HEK293 (cell line): ENCODE measurements around the gene PCSK6.

ENCODE experiments used
- BCL11B ChIP-seq: fragments of 450-650 bp; formaldehyde crosslinking; IDR thresholded peaks from 2 replicates; pipeline ENCODE4 v1.5.1; 2016; ENCODE audit warnings: low read depth, missing biosample characterization, missing genetic modification characterization
- EGR2 ChIP-seq: fragments of 450-650 bp; formaldehyde crosslinking; IDR thresholded peaks from 2 replicates; pipeline ENCODE4 v1.5.1; 2016; ENCODE audit warnings: low read depth, missing biosample characterization, missing genetic modification characterization
- MZF1 ChIP-seq: fragments of 450-650 bp; formaldehyde crosslinking; IDR thresholded peaks from 2 replicates; pipeline ENCODE4 v1.5.1; 2017; ENCODE audit warnings: missing biosample characterization, missing genetic modification characterization, borderline replicate concordance
- SETDB1 ChIP-seq: IDR thresholded peaks from one replicate; pipeline ENCODE4 v1.6.1; 2017; ENCODE audit warnings: mild to moderate bottlenecking, low read length, moderate library complexity, mixed read lengths; ENCODE audit not compliant: insufficient read length
- SP2 ChIP-seq: fragments of 450-650 bp; formaldehyde crosslinking; IDR thresholded peaks from 2 replicates; pipeline ENCODE4 v1.5.1; 2016; ENCODE audit warnings: missing biosample characterization, missing genetic modification characterization
- ZBTB20 ChIP-seq: fragments of 450-650 bp; formaldehyde crosslinking; IDR thresholded peaks from 2 replicates; pipeline ENCODE4 v1.5.1; 2016; ENCODE audit warnings: missing biosample characterization, missing genetic modification characterization
- ZIC2 ChIP-seq: fragments of 450-650 bp; formaldehyde crosslinking; IDR thresholded peaks from 2 replicates; pipeline ENCODE4 v1.5.1; 2016; ENCODE audit warnings: missing biosample characterization, missing genetic modification characterization
- ZNF155 ChIP-seq: fragments of 450-650 bp; formaldehyde crosslinking; IDR thresholded peaks from 2 replicates; pipeline ENCODE4 v1.5.1; 2016; ENCODE audit warnings: missing biosample characterization, missing genetic modification characterization
- ZNF157 ChIP-seq: fragments of 450-650 bp; formaldehyde crosslinking; IDR thresholded peaks from 2 replicates; pipeline ENCODE4 v1.5.1; 2016; ENCODE audit warnings: missing biosample characterization, missing genetic modification characterization
- ZNF202 ChIP-seq: fragments of 450-650 bp; formaldehyde crosslinking; IDR thresholded peaks from 2 replicates; pipeline ENCODE4 v1.5.1; 2016; ENCODE audit warnings: missing biosample characterization, missing genetic modification characterization, borderline replicate concordance
- ZNF221 ChIP-seq: fragments of 450-650 bp; formaldehyde crosslinking; IDR thresholded peaks from 2 replicates; pipeline ENCODE4 v1.5.1; 2017; ENCODE audit warnings: missing biosample characterization, missing genetic modification characterization, borderline replicate concordance
- ZNF266 ChIP-seq: fragments of 450-650 bp; formaldehyde crosslinking; IDR thresholded peaks from 2 replicates; pipeline ENCODE4 v1.5.1; 2016; ENCODE audit warnings: missing biosample characterization, missing genetic modification characterization, low read depth
- ZNF324 ChIP-seq: fragments of 450-650 bp; formaldehyde crosslinking; IDR thresholded peaks from 2 replicates; pipeline ENCODE4 v1.5.1; 2016; ENCODE audit warnings: missing biosample characterization, missing genetic modification characterization
- ZNF335 ChIP-seq: fragments of 450-650 bp; formaldehyde crosslinking; conservative IDR thresholded peaks from 2 replicates; pipeline ENCODE4 v1.5.1; 2016; ENCODE audit warnings: missing biosample characterization, missing genetic modification characterization
- ZNF341 ChIP-seq: fragments of 450-650 bp; formaldehyde crosslinking; IDR thresholded peaks from 2 replicates; pipeline ENCODE4; 2016; ENCODE audit warnings: low read depth, missing biosample characterization, missing genetic modification characterization
- ZNF394 ChIP-seq: fragments of 450-650 bp; formaldehyde crosslinking; IDR thresholded peaks from 2 replicates; pipeline ENCODE4 v1.5.1; 2016; ENCODE audit warnings: missing biosample characterization, missing genetic modification characterization, mild to moderate bottlenecking, moderate library complexity, borderline replicate concordance
- ZNF416 ChIP-seq: fragments of 450-650 bp; formaldehyde crosslinking; IDR thresholded peaks from 2 replicates; pipeline ENCODE4 v1.5.1; 2016; ENCODE audit warnings: missing biosample characterization, missing genetic modification characterization
- ZNF510 ChIP-seq: fragments of 450-650 bp; formaldehyde crosslinking; IDR thresholded peaks from 2 replicates; pipeline ENCODE4 v1.5.1; 2018; ENCODE audit warnings: mild to moderate bottlenecking, missing genetic modification characterization, missing biosample characterization; ENCODE audit not compliant: insufficient replicate concordance
- ZNF571 ChIP-seq: fragments of 450-650 bp; formaldehyde crosslinking; IDR thresholded peaks from 2 replicates; pipeline ENCODE4 v1.5.0; 2017; ENCODE audit warnings: missing biosample characterization, missing genetic modification characterization
- ZNF629 ChIP-seq: fragments of 450-650 bp; formaldehyde crosslinking; IDR thresholded peaks from 2 replicates; pipeline ENCODE4 v1.5.1; 2017; ENCODE audit warnings: missing biosample characterization, missing genetic modification characterization
- ZNF660 ChIP-seq: fragments of 450-650 bp; IDR thresholded peaks from 2 replicates; pipeline ENCODE4 v1.5.1; 2018; ENCODE audit warnings: missing biosample characterization, mild to moderate bottlenecking, missing genetic modification characterization
- ZNF670 ChIP-seq: fragments of 450-650 bp; formaldehyde crosslinking; IDR thresholded peaks from 2 replicates; pipeline ENCODE4 v1.5.1; 2016; ENCODE audit warnings: missing biosample characterization, missing genetic modification characterization, low read depth
- TF ChIP-seq, protein P1 (sequence below): fragments of 450-650 bp; formaldehyde crosslinking; IDR thresholded peaks from 2 replicates; pipeline ENCODE4 v1.5.1; 2016; ENCODE audit warnings: missing biosample characterization, missing genetic modification characterization
- TF ChIP-seq, protein P2 (sequence below): fragments of 450-650 bp; formaldehyde crosslinking; IDR thresholded peaks from 2 replicates; pipeline ENCODE4 v1.5.1; 2016; ENCODE audit warnings: missing biosample characterization, missing genetic modification characterization
- TF ChIP-seq, protein P3 (sequence below): fragments of 450-650 bp; formaldehyde crosslinking; IDR thresholded peaks from 2 replicates; pipeline ENCODE4 v1.5.1; 2016; ENCODE audit warnings: missing biosample characterization, missing genetic modification characterization
- TF ChIP-seq, protein P4 (sequence below): fragments of 450-650 bp; formaldehyde crosslinking; IDR thresholded peaks from 2 replicates; pipeline ENCODE4 v1.5.1; 2016; ENCODE audit warnings: missing biosample characterization, missing genetic modification characterization, low read depth
- TF ChIP-seq, protein P5 (sequence below): fragments of 450-650 bp; formaldehyde crosslinking; IDR thresholded peaks from 2 replicates; pipeline ENCODE4 v1.5.1; 2016; ENCODE audit warnings: missing biosample characterization, missing genetic modification characterization
- TF ChIP-seq, protein P6 (sequence below): fragments of 450-650 bp; formaldehyde crosslinking; IDR thresholded peaks from 2 replicates; pipeline ENCODE4 v1.5.1; 2017; ENCODE audit warnings: missing biosample characterization, missing genetic modification characterization
- TF ChIP-seq, protein P7 (sequence below): fragments of 450-650 bp; formaldehyde crosslinking; IDR thresholded peaks from 2 replicates; pipeline ENCODE4 v1.5.1; 2017; ENCODE audit warnings: missing biosample characterization, missing genetic modification characterization

The PCSK6 gene

DNA sequence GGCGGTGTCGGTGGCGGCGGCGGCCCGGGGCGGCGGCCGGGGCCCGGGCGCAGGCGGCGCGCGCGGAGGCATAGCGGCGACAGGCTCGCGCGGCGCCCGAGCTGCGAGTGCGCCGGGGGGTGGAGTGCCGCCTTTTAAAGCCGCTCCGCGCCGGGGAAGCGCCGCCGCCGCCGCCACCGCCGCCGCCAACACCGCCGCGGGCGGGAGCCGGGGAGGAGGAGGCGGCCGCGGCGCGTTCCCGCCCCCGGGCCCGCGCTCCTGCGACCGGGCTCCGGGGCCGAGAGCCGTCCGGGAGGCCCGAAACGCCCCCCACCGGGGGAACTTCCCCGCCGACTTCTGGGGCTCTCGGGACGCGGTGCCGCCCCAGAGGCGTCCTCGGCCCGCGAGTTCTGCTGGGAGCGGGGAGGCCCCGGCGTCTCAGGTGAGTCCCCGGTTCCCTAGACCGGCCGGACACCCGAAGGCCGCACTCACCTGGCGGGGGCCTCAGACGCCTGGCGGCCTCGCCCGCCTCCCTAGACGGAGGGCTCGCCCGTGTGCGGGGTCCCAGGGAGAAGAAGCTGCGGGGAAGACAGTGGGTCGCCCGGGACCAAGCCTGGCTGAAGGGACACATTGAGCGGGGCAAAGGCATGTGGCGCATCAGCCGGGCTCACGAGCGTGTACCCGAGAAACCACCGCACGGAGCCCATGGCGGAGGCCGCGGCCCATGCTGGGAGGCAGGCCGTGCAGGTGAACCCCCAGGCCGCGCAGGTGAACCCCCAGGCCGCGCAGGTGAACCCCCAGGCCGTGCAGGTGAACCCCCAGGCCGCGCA is at the start of gene PCSK6 (continued):
- peak; percentile 38; the same call in 1 of the 2 replicates for TF ChIP-seq BCL11B (tag by site-specific recombination)
- peak; percentile 20; the same call in 1 of the 2 replicates for TF ChIP-seq ZIC2 (tag by site-specific recombination)
- no peak for TF ChIP-seq ZNF416 (tag by site-specific recombination)
- no peak for TF ChIP-seq ZNF221 (tag by site-specific recombination)
- TF ChIP-seq, protein P1, sequence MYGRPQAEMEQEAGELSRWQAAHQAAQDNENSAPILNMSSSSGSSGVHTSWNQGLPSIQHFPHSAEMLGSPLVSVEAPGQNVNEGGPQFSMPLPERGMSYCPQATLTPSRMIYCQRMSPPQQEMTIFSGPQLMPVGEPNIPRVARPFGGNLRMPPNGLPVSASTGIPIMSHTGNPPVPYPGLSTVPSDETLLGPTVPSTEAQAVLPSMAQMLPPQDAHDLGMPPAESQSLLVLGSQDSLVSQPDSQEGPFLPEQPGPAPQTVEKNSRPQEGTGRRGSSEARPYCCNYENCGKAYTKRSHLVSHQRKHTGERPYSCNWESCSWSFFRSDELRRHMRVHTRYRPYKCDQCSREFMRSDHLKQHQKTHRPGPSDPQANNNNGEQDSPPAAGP (tag by site-specific recombination): no peak
- no peak for TF ChIP-seq ZNF670 (tag by site-specific recombination)
- no peak for TF ChIP-seq ZNF157 (tag by site-specific recombination)
- peak; percentile 92 for TF ChIP-seq ZBTB20
- peak; percentile 1 for TF ChIP-seq SETDB1
- no peak for TF ChIP-seq ZNF266 (tag by site-specific recombination)
- TF ChIP-seq EGR2 (tag by site-specific recombination): no peak
- no peak for TF ChIP-seq ZNF324 (tag by site-specific recombination)
- no peak for TF ChIP-seq ZNF510 (tag by site-specific recombination)
- TF ChIP-seq MZF1 (tag by site-specific recombination): no peak
- TF ChIP-seq, protein P2, sequence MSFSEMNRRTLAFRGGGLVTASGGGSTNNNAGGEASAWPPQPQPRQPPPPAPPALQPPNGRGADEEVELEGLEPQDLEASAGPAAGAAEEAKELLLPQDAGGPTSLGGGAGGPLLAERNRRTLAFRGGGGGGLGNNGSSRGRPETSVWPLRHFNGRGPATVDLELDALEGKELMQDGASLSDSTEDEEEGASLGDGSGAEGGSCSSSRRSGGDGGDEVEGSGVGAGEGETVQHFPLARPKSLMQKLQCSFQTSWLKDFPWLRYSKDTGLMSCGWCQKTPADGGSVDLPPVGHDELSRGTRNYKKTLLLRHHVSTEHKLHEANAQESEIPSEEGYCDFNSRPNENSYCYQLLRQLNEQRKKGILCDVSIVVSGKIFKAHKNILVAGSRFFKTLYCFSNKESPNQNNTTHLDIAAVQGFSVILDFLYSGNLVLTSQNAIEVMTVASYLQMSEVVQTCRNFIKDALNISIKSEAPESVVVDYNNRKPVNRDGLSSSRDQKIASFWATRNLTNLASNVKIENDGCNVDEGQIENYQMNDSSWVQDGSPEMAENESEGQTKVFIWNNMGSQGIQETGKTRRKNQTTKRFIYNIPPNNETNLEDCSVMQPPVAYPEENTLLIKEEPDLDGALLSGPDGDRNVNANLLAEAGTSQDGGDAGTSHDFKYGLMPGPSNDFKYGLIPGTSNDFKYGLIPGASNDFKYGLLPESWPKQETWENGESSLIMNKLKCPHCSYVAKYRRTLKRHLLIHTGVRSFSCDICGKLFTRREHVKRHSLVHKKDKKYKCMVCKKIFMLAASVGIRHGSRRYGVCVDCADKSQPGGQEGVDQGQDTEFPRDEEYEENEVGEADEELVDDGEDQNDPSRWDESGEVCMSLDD (tag by site-specific recombination): peak; percentile 79
- peak; percentile 65 for TF ChIP-seq ZNF335 (tag by site-specific recombination)
- TF ChIP-seq, protein P3, sequence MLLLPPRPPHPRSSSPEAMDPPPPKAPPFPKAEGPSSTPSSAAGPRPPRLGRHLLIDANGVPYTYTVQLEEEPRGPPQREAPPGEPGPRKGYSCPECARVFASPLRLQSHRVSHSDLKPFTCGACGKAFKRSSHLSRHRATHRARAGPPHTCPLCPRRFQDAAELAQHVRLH (tag by site-specific recombination): no peak
- TF ChIP-seq SP2: peak; percentile 26; the same call in 1 of the 2 replicates
- TF ChIP-seq, protein P4, sequence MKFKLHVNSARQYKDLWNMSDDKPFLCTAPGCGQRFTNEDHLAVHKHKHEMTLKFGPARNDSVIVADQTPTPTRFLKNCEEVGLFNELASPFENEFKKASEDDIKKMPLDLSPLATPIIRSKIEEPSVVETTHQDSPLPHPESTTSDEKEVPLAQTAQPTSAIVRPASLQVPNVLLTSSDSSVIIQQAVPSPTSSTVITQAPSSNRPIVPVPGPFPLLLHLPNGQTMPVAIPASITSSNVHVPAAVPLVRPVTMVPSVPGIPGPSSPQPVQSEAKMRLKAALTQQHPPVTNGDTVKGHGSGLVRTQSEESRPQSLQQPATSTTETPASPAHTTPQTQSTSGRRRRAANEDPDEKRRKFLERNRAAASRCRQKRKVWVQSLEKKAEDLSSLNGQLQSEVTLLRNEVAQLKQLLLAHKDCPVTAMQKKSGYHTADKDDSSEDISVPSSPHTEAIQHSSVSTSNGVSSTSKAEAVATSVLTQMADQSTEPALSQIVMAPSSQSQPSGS (tag by site-specific recombination): no peak
- TF ChIP-seq, protein P5, sequence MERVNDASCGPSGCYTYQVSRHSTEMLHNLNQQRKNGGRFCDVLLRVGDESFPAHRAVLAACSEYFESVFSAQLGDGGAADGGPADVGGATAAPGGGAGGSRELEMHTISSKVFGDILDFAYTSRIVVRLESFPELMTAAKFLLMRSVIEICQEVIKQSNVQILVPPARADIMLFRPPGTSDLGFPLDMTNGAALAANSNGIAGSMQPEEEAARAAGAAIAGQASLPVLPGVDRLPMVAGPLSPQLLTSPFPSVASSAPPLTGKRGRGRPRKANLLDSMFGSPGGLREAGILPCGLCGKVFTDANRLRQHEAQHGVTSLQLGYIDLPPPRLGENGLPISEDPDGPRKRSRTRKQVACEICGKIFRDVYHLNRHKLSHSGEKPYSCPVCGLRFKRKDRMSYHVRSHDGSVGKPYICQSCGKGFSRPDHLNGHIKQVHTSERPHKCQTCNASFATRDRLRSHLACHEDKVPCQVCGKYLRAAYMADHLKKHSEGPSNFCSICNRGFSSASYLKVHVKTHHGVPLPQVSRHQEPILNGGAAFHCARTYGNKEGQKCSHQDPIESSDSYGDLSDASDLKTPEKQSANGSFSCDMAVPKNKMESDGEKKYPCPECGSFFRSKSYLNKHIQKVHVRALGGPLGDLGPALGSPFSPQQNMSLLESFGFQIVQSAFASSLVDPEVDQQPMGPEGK (tag by site-specific recombination): peak; percentile 41
- peak; percentile 44; the same call in 1 of the 2 replicates for TF ChIP-seq ZNF202 (tag by site-specific recombination)
- peak; percentile 27; the same call in 1 of the 2 replicates for TF ChIP-seq ZNF660 (tag by site-specific recombination)
- TF ChIP-seq, protein P6, sequence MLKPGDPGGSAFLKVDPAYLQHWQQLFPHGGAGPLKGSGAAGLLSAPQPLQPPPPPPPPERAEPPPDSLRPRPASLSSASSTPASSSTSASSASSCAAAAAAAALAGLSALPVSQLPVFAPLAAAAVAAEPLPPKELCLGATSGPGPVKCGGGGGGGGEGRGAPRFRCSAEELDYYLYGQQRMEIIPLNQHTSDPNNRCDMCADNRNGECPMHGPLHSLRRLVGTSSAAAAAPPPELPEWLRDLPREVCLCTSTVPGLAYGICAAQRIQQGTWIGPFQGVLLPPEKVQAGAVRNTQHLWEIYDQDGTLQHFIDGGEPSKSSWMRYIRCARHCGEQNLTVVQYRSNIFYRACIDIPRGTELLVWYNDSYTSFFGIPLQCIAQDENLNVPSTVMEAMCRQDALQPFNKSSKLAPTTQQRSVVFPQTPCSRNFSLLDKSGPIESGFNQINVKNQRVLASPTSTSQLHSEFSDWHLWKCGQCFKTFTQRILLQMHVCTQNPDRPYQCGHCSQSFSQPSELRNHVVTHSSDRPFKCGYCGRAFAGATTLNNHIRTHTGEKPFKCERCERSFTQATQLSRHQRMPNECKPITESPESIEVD (tag by site-specific recombination): no peak
- no peak for TF ChIP-seq ZNF571 (tag by site-specific recombination)
- no peak for TF ChIP-seq ZNF155 (tag by site-specific recombination)
- no peak for TF ChIP-seq ZNF629 (tag by site-specific recombination)
- TF ChIP-seq, protein P7, sequence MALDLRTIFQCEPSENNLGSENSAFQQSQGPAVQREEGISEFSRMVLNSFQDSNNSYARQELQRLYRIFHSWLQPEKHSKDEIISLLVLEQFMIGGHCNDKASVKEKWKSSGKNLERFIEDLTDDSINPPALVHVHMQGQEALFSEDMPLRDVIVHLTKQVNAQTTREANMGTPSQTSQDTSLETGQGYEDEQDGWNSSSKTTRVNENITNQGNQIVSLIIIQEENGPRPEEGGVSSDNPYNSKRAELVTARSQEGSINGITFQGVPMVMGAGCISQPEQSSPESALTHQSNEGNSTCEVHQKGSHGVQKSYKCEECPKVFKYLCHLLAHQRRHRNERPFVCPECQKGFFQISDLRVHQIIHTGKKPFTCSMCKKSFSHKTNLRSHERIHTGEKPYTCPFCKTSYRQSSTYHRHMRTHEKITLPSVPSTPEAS: no peak
- TF ChIP-seq ZNF394: no peak
- TF ChIP-seq ZNF341: no peak
